ENCODE measurements around the gene RFT1. TPM values are rescaled to one million over a fixed set of nuclear protein-coding genes. Genes with fewer than 3 reads are reported as not detected.
A peak's percentile ranks its signal among the peaks of the same experiment; 100 is the strongest.

RFT1 gene
- total and polyA plus RNA-seq, 2 of the 13 experiments (the other 11 are each of a cell fraction or from before 2014, with no cell fraction given): 23.2 to 37.0 TPM

GRCh38 chr3:53130179-53131061 lies at the start of gene RFT1 (continued):
- TF ChIP-seq BATF2 (CRISPR knock-in tag; IDR thresholded peaks at IDR 0.05) (no peak), TRIM24 (CRISPR knock-in tag; IDR thresholded peaks at IDR 0.05) (no peak), ZNF775 (CRISPR knock-in tag; IDR thresholded peaks at IDR 0.05; ENCODE audit: borderline replicate concordance) (no peak; the same call in 1 of the 2 replicates), ZNF660 (CRISPR knock-in tag; IDR thresholded peaks at IDR 0.05; ENCODE audit: borderline replicate concordance, low read depth) (no peak), ZNF317 (CRISPR knock-in tag; IDR thresholded peaks at IDR 0.05) (no peak; the same call in 1 of the 2 replicates), MXI1 (IDR thresholded peaks at IDR 0.05; ENCODE audit: borderline replicate concordance, low read depth, low read length) (peak; percentile 96; the same call in 2 of the 3 replicates), ZNF605 (CRISPR knock-in tag; IDR thresholded peaks at IDR 0.05) (peak; percentile 80), ZNF567 (CRISPR knock-in tag; IDR thresholded peaks at IDR 0.05; ENCODE audit: borderline replicate concordance) (0 out of 2 replicates have a peak, but pooled peaks have one; percentile 55), EEA1 (CRISPR knock-in tag; IDR thresholded peaks at IDR 0.05; ENCODE audit: borderline replicate concordance) (no peak), ZNF180 (CRISPR knock-in tag; IDR thresholded peaks at IDR 0.05; ENCODE audit: borderline replicate concordance, low read depth) (no peak), MZF1 (CRISPR knock-in tag; IDR thresholded peaks at IDR 0.05; ENCODE audit: borderline replicate concordance) (no peak), ZNF207 (IDR thresholded peaks at IDR 0.05; ENCODE audit: borderline replicate concordance) (no peak), ZNF530 (CRISPR knock-in tag; IDR thresholded peaks at IDR 0.05; ENCODE audit: low read depth) (0 out of 2 replicates have a peak, but pooled peaks have one; percentile 22), ZSCAN31 (CRISPR knock-in tag; IDR thresholded peaks at IDR 0.05; ENCODE audit: low read depth) (peak; percentile 38), ZBTB39 (CRISPR knock-in tag; IDR thresholded peaks at IDR 0.05) (no peak), RFXANK (CRISPR knock-in tag; IDR thresholded peaks at IDR 0.05) (no peak), SIN3B (IDR thresholded peaks at IDR 0.05; ENCODE audit: low read length) (peak; percentile 77; the same call in 1 of the 2 replicates), NR2F2 (IDR thresholded peaks at IDR 0.05; ENCODE audit: borderline replicate concordance, low read depth) (no peak), SNAPC4 (CRISPR knock-in tag; IDR thresholded peaks at IDR 0.05) (0 out of 2 replicates have a peak, but pooled peaks have one; percentile 38), ZNF484 (CRISPR knock-in tag; IDR thresholded peaks at IDR 0.05; ENCODE audit: borderline replicate concordance, low read depth) (no peak), HMG20A (CRISPR knock-in tag; IDR thresholded peaks at IDR 0.05; ENCODE audit: borderline replicate concordance) (no peak), NBN (conservative IDR thresholded peaks at IDR 0.05) (no peak), JUN (CRISPR knock-in tag; IDR thresholded peaks at IDR 0.05) (peak; percentile 41; the same call in 1 of the 2 replicates)
